ENCODE results near the gene OOEP. TPM values are rescaled to one million over a fixed set of nuclear protein-coding genes. Genes with fewer than 3 reads are reported as not detected.

The OOEP gene
- total and polyA plus RNA-seq, 2 donors (not counting 1 experiment from before 2014, with no cell fraction given): 0.70 TPM; not detected in 1

Small RNA genes within 50 kb of the gene (small RNA-seq; reads per million reads assigned to genes)
- gene RPL39P3 (ENCODE audit: insufficient read length, low read depth, low replicate concordance): not detected

Other genes with a start within 250 kb of the OOEP start
- gene KHDC1L, start 144.4 kb downstream of the OOEP start, total RNA-seq: not detected in 2 replicates
- gene KHDC1L, start 144.4 kb downstream of the OOEP start, polyA plus RNA-seq: not detected in 2 replicates
- 2.9 and 3.5 TPM in 2 replicates for gene KHDC1, start 106.7 kb downstream of the OOEP start, total RNA-seq
- 2.6 and 2.8 TPM in 2 replicates for gene KHDC1, start 106.7 kb downstream of the OOEP start, polyA plus RNA-seq
- gene DPPA5, start 15.6 kb downstream of the OOEP start, total RNA-seq: not detected in 2 replicates
- gene DPPA5, start 15.6 kb downstream of the OOEP start, polyA plus RNA-seq: not detected in 2 replicates
- not detected in 2 replicates for gene KHDC3L, start 7.2 kb downstream of the OOEP start, total RNA-seq
- gene KHDC3L, start 7.2 kb downstream of the OOEP start, polyA plus RNA-seq: not detected in 2 replicates
- 1.8 and 2.6 TPM in 2 replicates for gene DDX43, start 24.9 kb upstream of the OOEP start, total RNA-seq
- gene DDX43, start 24.9 kb upstream of the OOEP start, polyA plus RNA-seq: 2.1 and 2.6 TPM in 2 replicates
- gene CGAS, start 82.4 kb upstream of the OOEP start, total RNA-seq: 20.0 and 24.7 TPM in 2 replicates
- gene CGAS, start 82.4 kb upstream of the OOEP start, polyA plus RNA-seq: 5.1 and 6.3 TPM in 2 replicates
- gene MTO1, start 91.8 kb upstream of the OOEP start, total RNA-seq: 79.5 and 84.4 TPM in 2 replicates
- gene MTO1, start 91.8 kb upstream of the OOEP start, polyA plus RNA-seq: 52.1 and 56.0 TPM in 2 replicates
- 12,449 and 12,769 TPM in 2 replicates for gene EEF1A1, start 151.1 kb upstream of the OOEP start, total RNA-seq
- gene EEF1A1, start 151.1 kb upstream of the OOEP start, polyA plus RNA-seq: 9,254 and 9,671 TPM in 2 replicates